Esophagus muscularis mucosa (tissue), 4 donors: ENCODE results near the gene PIP4K2A.

Source experiments
- EP300 ChIP-seq: sonication (generic); formaldehyde crosslinking; IDR thresholded peaks from one replicate; pipeline ENCODE4 v1.6.1; 2017; ENCODE audit warnings: antibody characterized with exemption
- POLR2A ChIP-seq: fragments of 450-650 bp; IDR thresholded peaks from one replicate; pipeline ENCODE4 v1.6.1; 2017; ENCODE audit warnings: antibody characterized with exemption, moderate library complexity, mild to moderate bottlenecking, low read depth
- POLR2AphosphoS5 ChIP-seq, 2 donors: sonication (generic); formaldehyde crosslinking; IDR thresholded peaks; one replicate each; pipeline ENCODE4 v1.6.1; 2017; ENCODE audit warnings: antibody characterized with exemption in 2 of 2
- TF ChIP-seq, protein P1 (sequence below), 3 experiments: fragments of 200-600 bp in 2 of 3; fragments of 450-650 bp in 1 of 3; sonication (generic) in 2 of 3; IDR thresholded peaks; one replicate each; pipeline ENCODE4 v1.5.1; 2017 to 2019; ENCODE audit warnings: antibody characterized with exemption in 3 of 3, mild to moderate bottlenecking in 2 of 3, moderate library complexity in 1 of 3

DNA sequence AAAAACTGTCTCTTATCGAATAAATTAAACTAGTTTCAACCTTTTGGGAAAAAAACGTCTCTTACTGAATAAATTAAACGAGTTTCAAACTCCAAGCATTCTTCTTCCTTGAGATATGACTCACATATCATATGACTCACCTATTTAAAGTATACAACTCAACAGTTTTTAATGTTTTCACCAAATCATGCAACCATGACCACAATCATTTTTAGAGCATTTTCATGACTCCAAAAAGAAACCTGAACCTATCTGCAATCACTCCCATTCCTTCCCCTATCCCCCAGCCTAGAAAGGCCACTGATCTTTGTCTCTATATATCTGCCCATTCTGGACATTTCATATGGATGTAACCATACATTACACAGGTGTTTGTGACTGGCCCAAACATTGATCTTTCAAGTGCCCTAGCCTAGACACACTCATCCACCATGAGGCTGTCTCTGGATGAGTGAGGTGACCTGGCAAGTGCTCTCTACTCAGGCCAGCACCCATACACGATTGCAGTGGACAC lies 115.3 kb downstream of the PIP4K2A start:
- TF ChIP-seq POLR2A (no peak), POLR2AphosphoS5 (IDR thresholded peaks at IDR 0.05) (no peak), EP300 (no peak)
- TF ChIP-seq, protein P1, sequence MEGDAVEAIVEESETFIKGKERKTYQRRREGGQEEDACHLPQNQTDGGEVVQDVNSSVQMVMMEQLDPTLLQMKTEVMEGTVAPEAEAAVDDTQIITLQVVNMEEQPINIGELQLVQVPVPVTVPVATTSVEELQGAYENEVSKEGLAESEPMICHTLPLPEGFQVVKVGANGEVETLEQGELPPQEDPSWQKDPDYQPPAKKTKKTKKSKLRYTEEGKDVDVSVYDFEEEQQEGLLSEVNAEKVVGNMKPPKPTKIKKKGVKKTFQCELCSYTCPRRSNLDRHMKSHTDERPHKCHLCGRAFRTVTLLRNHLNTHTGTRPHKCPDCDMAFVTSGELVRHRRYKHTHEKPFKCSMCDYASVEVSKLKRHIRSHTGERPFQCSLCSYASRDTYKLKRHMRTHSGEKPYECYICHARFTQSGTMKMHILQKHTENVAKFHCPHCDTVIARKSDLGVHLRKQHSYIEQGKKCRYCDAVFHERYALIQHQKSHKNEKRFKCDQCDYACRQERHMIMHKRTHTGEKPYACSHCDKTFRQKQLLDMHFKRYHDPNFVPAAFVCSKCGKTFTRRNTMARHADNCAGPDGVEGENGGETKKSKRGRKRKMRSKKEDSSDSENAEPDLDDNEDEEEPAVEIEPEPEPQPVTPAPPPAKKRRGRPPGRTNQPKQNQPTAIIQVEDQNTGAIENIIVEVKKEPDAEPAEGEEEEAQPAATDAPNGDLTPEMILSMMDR (IDR thresholded peaks at IDR 0.05): no peak
